ENCODE data around the gene AMD1. TPM values are rescaled to one million over a fixed set of nuclear protein-coding genes. Genes with fewer than 3 reads are reported as not detected.

The AMD1 gene
- total RNA-seq, 2 donors from 2014 or later = 70.4 to 72.7 TPM

GRCh38 chr6:110841266-110841665 is 33.3 kb upstream of the AMD1 start:
- Histone ChIP-seq H3K36me3 (no peaks in the 10 kb centered on the region), H3K27me3 (no peaks in the 10 kb centered on the region), H3K4me3 (no peak overlapping the region), H3K27ac (no peak overlapping the region), H3K9me3 (no peaks in the 10 kb centered on the region), H3K4me1 (no peaks in the 10 kb centered on the region), H3K9ac (ENCODE audit: low read depth in 2 of 2, low read length in 2 of 2) (no peak overlapping the region)
- DNase-seq = no peak
- no peak for TF ChIP-seq CTCF (IDR thresholded peaks at IDR 0.05)
- intact Hi-C loops (cut with DNase I) = no loop called here

GRCh38 chr6:110849781-110850180 is 24.8 kb upstream of the AMD1 start:
- intact Hi-C loops (cut with DNase I) = no loop called here
- no peak overlapping the region for H3K9ac ChIP-seq (ENCODE audit: low read depth in 2 of 2, low read length in 2 of 2)
- no peak for DNase-seq
- no peak overlapping the region for H3K4me3 ChIP-seq
- H3K4me1 ChIP-seq = no peaks in the 10 kb centered on the region
- no peaks in the 10 kb centered on the region for H3K9me3 ChIP-seq
- no peaks in the 10 kb centered on the region for H3K27me3 ChIP-seq
- H3K36me3 ChIP-seq = no peaks in the 10 kb centered on the region
- no peak for TF ChIP-seq CTCF (IDR thresholded peaks at IDR 0.05)
- no peak overlapping the region for H3K27ac ChIP-seq

- no peak overlapping the region for H3K4me3 ChIP-seq
- H3K4me1 ChIP-seq = no peaks in the 10 kb centered on the region
- DNase-seq = no peak
- no peak for TF ChIP-seq CTCF (IDR thresholded peaks at IDR 0.05)
- no peaks in the 10 kb centered on the region for H3K9me3 ChIP-seq
- H3K36me3 ChIP-seq = no peaks in the 10 kb centered on the region
- intact Hi-C loops (cut with DNase I) = no loop called here
- no peak overlapping the region for H3K27ac ChIP-seq
- no peak overlapping the region for H3K9ac ChIP-seq (ENCODE audit: low read depth in 2 of 2, low read length in 2 of 2)
- H3K27me3 ChIP-seq = no peaks in the 10 kb centered on the region
Measured at GRCh38 chr6:110852773-110853172, 21.8 kb upstream of the AMD1 start.

- H3K4me3 ChIP-seq = no peak overlapping the region
- H3K36me3 ChIP-seq = no peaks in the 10 kb centered on the region
- H3K27ac ChIP-seq = no peak overlapping the region
- H3K9ac ChIP-seq (ENCODE audit: low read depth in 2 of 2, low read length in 2 of 2) = no peak overlapping the region
- no peaks in the 10 kb centered on the region for H3K9me3 ChIP-seq
- no peak for DNase-seq
- no peak for TF ChIP-seq CTCF (IDR thresholded peaks at IDR 0.05)
- no peaks in the 10 kb centered on the region for H3K4me1 ChIP-seq
- no peaks in the 10 kb centered on the region for H3K27me3 ChIP-seq
- intact Hi-C loops (cut with DNase I) = no loop called here
Measured at GRCh38 chr6:110853754-110854477, 20.7 kb upstream of the AMD1 start.

- intact Hi-C loops (cut with DNase I) = no loop called here
- no peaks in the 10 kb centered on the region for H3K4me1 ChIP-seq
- no peak for DNase-seq
- no peak overlapping the region for H3K27ac ChIP-seq
- H3K36me3 ChIP-seq = no peaks in the 10 kb centered on the region
- no peaks in the 10 kb centered on the region for H3K9me3 ChIP-seq
- TF ChIP-seq CTCF (IDR thresholded peaks at IDR 0.05) = no peak
- no peaks in the 10 kb centered on the region for H3K27me3 ChIP-seq
- H3K4me3 ChIP-seq = no peak overlapping the region
- H3K9ac ChIP-seq (ENCODE audit: low read depth in 2 of 2, low read length in 2 of 2) = no peak overlapping the region
Measured at GRCh38 chr6:110856296-110856695, 18.3 kb upstream of the AMD1 start.
